ENCODE data around the gene TRMT1.

The TRMT1 gene

DNA sequence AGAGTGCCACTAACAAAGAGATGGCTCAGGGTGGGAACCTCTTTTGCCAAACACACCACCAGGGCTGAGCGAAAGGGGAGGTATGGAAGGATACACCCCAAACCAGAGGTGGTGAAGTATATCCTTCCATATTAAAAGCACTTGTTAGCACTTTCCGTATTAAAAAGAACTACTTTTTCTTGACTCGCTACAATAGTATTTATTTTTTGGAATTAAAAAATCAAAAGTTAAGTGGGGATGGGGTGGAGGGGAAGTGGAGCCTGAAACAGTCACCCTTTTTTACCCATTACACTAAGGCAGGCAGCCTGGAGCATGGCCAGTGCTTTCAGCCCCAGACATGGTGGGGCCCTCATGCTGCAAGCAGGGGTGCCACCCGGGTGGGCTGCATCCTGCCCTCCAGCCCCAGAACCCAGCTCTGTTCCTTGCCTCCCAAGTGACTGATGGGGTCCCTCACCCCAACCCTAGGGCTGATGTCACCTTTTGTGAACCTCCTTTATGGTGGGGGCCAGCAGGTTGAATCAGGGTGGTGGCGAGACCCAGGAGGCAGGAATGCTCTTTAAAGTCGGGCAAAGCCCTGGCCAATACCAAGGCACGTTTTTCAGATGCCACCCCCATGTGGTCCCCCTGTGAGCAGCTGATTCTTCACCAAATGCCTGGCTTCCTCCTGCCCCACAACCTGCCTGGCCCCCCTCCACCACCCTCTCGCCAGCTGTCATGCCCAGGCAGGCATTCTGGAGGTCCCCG, 44.9 kb downstream of the TRMT1 start:
- H3K27me3 ChIP-seq (ENCODE audit: insufficient read depth, low read length, poor library complexity, severe bottlenecking) = no peaks in the 10 kb centered on the region
- no peaks in the 10 kb centered on the region for H3F3A ChIP-seq (ENCODE audit: low read depth)
- TF ChIP-seq EZH2phosphoT487 (IDR thresholded peaks at IDR 0.05; ENCODE audit: borderline replicate concordance) (no peak), CTCF (conservative IDR thresholded peaks at IDR 0.05; ENCODE audit: low read length) (no peak)
- no peaks in the 10 kb centered on the region for H3K9me2 ChIP-seq (replicated peaks; ENCODE audit: low read depth, low read length)
- H3K4me1 ChIP-seq (ENCODE audit: insufficient read depth, low read length, poor library complexity, severe bottlenecking) = no peaks in the 10 kb centered on the region
- no peaks in the 10 kb centered on the region for H3K36me3 ChIP-seq (ENCODE audit: insufficient read depth, low read length)
- H3K4me2 ChIP-seq (ENCODE audit: low read depth, low read length, poor library complexity, severe bottlenecking) = no peak overlapping the region
- no peaks in the 10 kb centered on the region for H3K9me3 ChIP-seq (ENCODE audit: insufficient read depth, low read depth, low read length)
- no peak overlapping the region for H3K4me3 ChIP-seq (ENCODE audit: low read length, poor library complexity, severe bottlenecking)
- no peak overlapping the region for H3K9ac ChIP-seq (ENCODE audit: low read depth, low read length, poor library complexity, severe bottlenecking)
- no peak overlapping the region for H2AFZ ChIP-seq (ENCODE audit: low read length)
- H4K20me1 ChIP-seq (ENCODE audit: insufficient read depth, low read length, poor library complexity, severe bottlenecking) = no peaks in the 10 kb centered on the region
- H3K79me2 ChIP-seq (ENCODE audit: insufficient read depth, low read length) = no peaks in the 10 kb centered on the region

GRCh38 chr19:13070425-13071140, 46.0 kb downstream of the TRMT1 start:
- Histone ChIP-seq H3F3A (ENCODE audit: low read depth) (no peaks in the 10 kb centered on the region), H3K9me2 (replicated peaks; ENCODE audit: low read depth, low read length) (no peaks in the 10 kb centered on the region), H4K20me1 (ENCODE audit: insufficient read depth, low read length, poor library complexity, severe bottlenecking) (no peaks in the 10 kb centered on the region), H3K9me3 (ENCODE audit: insufficient read depth, low read depth, low read length) (no peaks in the 10 kb centered on the region), H3K9ac (ENCODE audit: low read depth, low read length, poor library complexity, severe bottlenecking) (no peak overlapping the region), H3K27me3 (ENCODE audit: insufficient read depth, low read length, poor library complexity, severe bottlenecking) (no peaks in the 10 kb centered on the region), H3K4me2 (ENCODE audit: low read depth, low read length, poor library complexity, severe bottlenecking) (no peak overlapping the region), H3K79me2 (ENCODE audit: insufficient read depth, low read length) (no peaks in the 10 kb centered on the region), H2AFZ (ENCODE audit: low read length) (no peak overlapping the region), H3K4me1 (ENCODE audit: insufficient read depth, low read length, poor library complexity, severe bottlenecking) (no peaks in the 10 kb centered on the region), H3K36me3 (ENCODE audit: insufficient read depth, low read length) (no peaks in the 10 kb centered on the region), H3K4me3 (ENCODE audit: low read length, poor library complexity, severe bottlenecking) (no peak overlapping the region)
- TF ChIP-seq EZH2phosphoT487 (IDR thresholded peaks at IDR 0.05; ENCODE audit: borderline replicate concordance) = no peak
- no peak for TF ChIP-seq CTCF (conservative IDR thresholded peaks at IDR 0.05; ENCODE audit: low read length)

GRCh38 chr19:13069415-13070359, 46.9 kb downstream of the TRMT1 start:
- Histone ChIP-seq H3F3A (ENCODE audit: low read depth) (no peaks in the 10 kb centered on the region), H3K79me2 (ENCODE audit: insufficient read depth, low read length) (no peaks in the 10 kb centered on the region)

More at GRCh38 chr19:13069415-13070359, 46.9 kb downstream of the TRMT1 start:
- TF ChIP-seq EZH2phosphoT487 (IDR thresholded peaks at IDR 0.05; ENCODE audit: borderline replicate concordance) (no peak), CTCF (conservative IDR thresholded peaks at IDR 0.05; ENCODE audit: low read length) (no peak)
- H3K9ac ChIP-seq (ENCODE audit: low read depth, low read length, poor library complexity, severe bottlenecking) = no peak overlapping the region
- H3K36me3 ChIP-seq (ENCODE audit: insufficient read depth, low read length) = no peaks in the 10 kb centered on the region
- no peak overlapping the region for H3K4me2 ChIP-seq (ENCODE audit: low read depth, low read length, poor library complexity, severe bottlenecking)
- no peaks in the 10 kb centered on the region for H3K27me3 ChIP-seq (ENCODE audit: insufficient read depth, low read length, poor library complexity, severe bottlenecking)
- H3K4me3 ChIP-seq (ENCODE audit: low read length, poor library complexity, severe bottlenecking) = no peak overlapping the region
- H2AFZ ChIP-seq (ENCODE audit: low read length) = no peak overlapping the region
- H3K9me2 ChIP-seq (replicated peaks; ENCODE audit: low read depth, low read length) = no peaks in the 10 kb centered on the region
- H4K20me1 ChIP-seq (ENCODE audit: insufficient read depth, low read length, poor library complexity, severe bottlenecking) = no peaks in the 10 kb centered on the region
- no peaks in the 10 kb centered on the region for H3K4me1 ChIP-seq (ENCODE audit: insufficient read depth, low read length, poor library complexity, severe bottlenecking)
- H3K9me3 ChIP-seq (ENCODE audit: insufficient read depth, low read depth, low read length) = no peaks in the 10 kb centered on the region
